ENCODE measurements around the gene SCNN1A.
"Not testable (repeated sequence)": the region's sequence is repeated elsewhere in the genome, so short reads cannot be mapped to it uniquely, and the experiment has no call there.

The SCNN1A gene

GRCh38 chr12:6346235-6346832 lies 29.0 kb downstream of the SCNN1A start:
- no peak for DNase-seq

GRCh38 chr12:6345319-6346091 lies 29.9 kb downstream of the SCNN1A start:
- no peak for DNase-seq

GRCh38 chr12:6344101-6344660 lies 31.2 kb downstream of the SCNN1A start:
- DNase-seq: not testable (repeated sequence)

- no peak for DNase-seq
These were observed 31.8 kb downstream of the SCNN1A start for GRCh38 chr12:6343518-6343917.

- no peak for DNase-seq
These were observed 33.0 kb downstream of the SCNN1A start for GRCh38 chr12:6342140-6342889.

- DNase-seq: no peak
These were observed 33.8 kb downstream of the SCNN1A start, which contains the start of gene TNFRSF1A for GRCh38 chr12:6341417-6342139. Gene TNFRSF1A, minus strand, starts transcription at chr12:6342076. Its CDS starts 262 bp downstream, at chr12:6341814.

GRCh38 chr12:6340745-6341416 lies 34.5 kb downstream of the SCNN1A start:
- DNase-seq: no peak

GRCh38 chr12:6340032-6340638 lies 35.2 kb downstream of the SCNN1A start:
- no peak for DNase-seq

- no peak for DNase-seq
These were observed 36.4 kb downstream of the SCNN1A start for GRCh38 chr12:6338955-6339354.

- DNase-seq: not testable (repeated sequence)
These were observed 36.8 kb downstream of the SCNN1A start for GRCh38 chr12:6338536-6338935.

GRCh38 chr12:6337958-6338433 lies 37.4 kb downstream of the SCNN1A start:
- DNase-seq: no peak

GRCh38 chr12:6336889-6337853 lies 38.2 kb downstream of the SCNN1A start:
- no peak for DNase-seq

GRCh38 chr12:6336079-6336888 lies 39.1 kb downstream of the SCNN1A start:
- no peak for DNase-seq

GRCh38 chr12:6335451-6336078 lies 39.8 kb downstream of the SCNN1A start:
- DNase-seq: no peak

- DNase-seq: no peak
These were observed 40.4 kb downstream of the SCNN1A start for GRCh38 chr12:6334940-6335450.

GRCh38 chr12:6334359-6334758 lies 41.0 kb downstream of the SCNN1A start:
- no peak for DNase-seq

- no peak for DNase-seq
These were observed 41.8 kb downstream of the SCNN1A start for GRCh38 chr12:6333566-6333965.

GRCh38 chr12:6333029-6333428 lies 42.3 kb downstream of the SCNN1A start:
- no peak for DNase-seq

- DNase-seq: no peak
These were observed 42.9 kb downstream of the SCNN1A start for GRCh38 chr12:6332459-6332858.

Data from NCI-H1930 (cell line).